Daoy (cell line): Measurements from ENCODE around the gene DNMBP. TPM values are rescaled to one million over a fixed set of nuclear protein-coding genes. Genes with fewer than 3 reads are reported as not detected.
A peak's percentile ranks its signal among the peaks of the same experiment; 100 is the strongest.

Experiments
- DNase-seq: peaks from one replicate; pipeline ENCODE4 v3.0.0-alpha.2; 2015; ENCODE audit warnings: low read depth
- total RNA-seq: library from RNA; depleted of rRNA; stranded (reverse); fragments of >200 nt; shearing (Covaris generic); gene quantifications from 2 replicates; pipeline ENCODE4 v1.2.3, GENCODE V29; 2014; rRNA removed

The DNMBP gene
- 13.7 and 14.4 TPM in 2 replicates for total RNA-seq

GRCh38 chr10:100009793-100010676, at the start of gene DNMBP:
TSS of gene DNMBP (minus strand) at chr10:100009947. CDS start at chr10:99972124, 37,823 bp downstream.
- DNase-seq = peak; percentile 91

GRCh38 chr10:100057948-100058347, 48.2 kb upstream of the DNMBP start:
- no peak for DNase-seq

- DNase-seq = no peak
These were observed 44.1 kb upstream of the DNMBP start for GRCh38 chr10:100053686-100054460.

- DNase-seq = peak; percentile 77
These were observed 36.3 kb upstream of the DNMBP start for GRCh38 chr10:100046021-100046486.

- DNase-seq = no peak
These were observed 35.8 kb upstream of the DNMBP start for GRCh38 chr10:100045592-100045991.

GRCh38 chr10:100043796-100044195, 34.0 kb upstream of the DNMBP start:
- peak; percentile 74 for DNase-seq

- DNase-seq = peak; percentile 45
These were observed 33.6 kb upstream of the DNMBP start for GRCh38 chr10:100043344-100043743.

GRCh38 chr10:100041306-100042002, 31.7 kb upstream of the DNMBP start:
- DNase-seq = no peak

GRCh38 chr10:100038561-100039071, 28.9 kb upstream of the DNMBP start:
- peak; percentile 15 for DNase-seq

GRCh38 chr10:100037758-100038315, 28.1 kb upstream of the DNMBP start:
- DNase-seq = peak; percentile 9

GRCh38 chr10:100036850-100037249, 27.1 kb upstream of the DNMBP start:
- DNase-seq = no peak

- no peak for DNase-seq
These were observed 24.1 kb upstream of the DNMBP start for GRCh38 chr10:100033766-100034418.

- DNase-seq = no peak
These were observed 17.7 kb upstream of the DNMBP start for GRCh38 chr10:100027416-100027815.

- DNase-seq = no peak
These were observed 15.8 kb upstream of the DNMBP start for GRCh38 chr10:100025576-100025975.

- no peak for DNase-seq
These were observed 15.0 kb upstream of the DNMBP start for GRCh38 chr10:100024748-100025147.

GRCh38 chr10:100022403-100022802, 12.7 kb upstream of the DNMBP start:
- DNase-seq = no peak

GRCh38 chr10:100021322-100021721, 11.6 kb upstream of the DNMBP start:
- DNase-seq = no peak

- no peak for DNase-seq
These were observed 11.1 kb upstream of the DNMBP start for GRCh38 chr10:100020886-100021253.

GRCh38 chr10:100020142-100020885, 10.6 kb upstream of the DNMBP start:
- DNase-seq = no peak

GRCh38 chr10:100019787-100020141, 10.0 kb upstream of the DNMBP start:
- DNase-seq = no peak
